Keratinocyte (primary cell): ENCODE results near the gene SEC24D. TPM values are rescaled to one million over a fixed set of nuclear protein-coding genes. Genes with fewer than 3 reads are reported as not detected.
"Not testable (repeated sequence)": the region's sequence is repeated elsewhere in the genome, so short reads cannot be mapped to it uniquely, and the experiment has no call there.

Source experiments
- DNase-seq: peaks from one replicate; pipeline ENCODE4 v3.0.0-alpha.2; 2011; ENCODE audit warnings: low read depth, missing footprints, low spot score
- FAIRE-seq: peaks from 2 replicates; lab custom pipeline; 2011; peaks lifted over from hg19 to GRCh38; lab: Jason Lieb, UNC
- H2AFZ ChIP-seq: 2 replicates; pipeline ENCODE4 v1.6.0; 2012; ENCODE audit warnings: low read length, control low read depth, inconsistent platforms; ENCODE audit not compliant: control insufficient read depth
- H3K27ac ChIP-seq: 2 replicates; pipeline ENCODE4 v1.5.1; 2011; ENCODE audit warnings: low read length; ENCODE audit not compliant: control insufficient read depth, insufficient read depth
- H3K27me3 ChIP-seq: 3 replicates; pipeline ENCODE4 v1.6.0; 2011; ENCODE audit warnings: low read length; ENCODE audit not compliant: control insufficient read depth, insufficient read depth; ENCODE audit errors: extremely low read depth
- H3K36me3 ChIP-seq, 2 experiments: 2 replicates in 1 of 2; 3 replicates in 1 of 2; pipeline ENCODE4 v1.5.1; 2011; ENCODE audit warnings: low read length in 2 of 2, mild to moderate bottlenecking in 1 of 2; ENCODE audit not compliant: control insufficient read depth in 2 of 2, insufficient read depth in 2 of 2; ENCODE audit errors: extremely low read depth in 1 of 2
- H3K4me1 ChIP-seq: 3 replicates; pipeline ENCODE4 v1.5.1; 2011; ENCODE audit warnings: low read length; ENCODE audit not compliant: control insufficient read depth, insufficient read depth; ENCODE audit errors: extremely low read depth
- H3K4me2 ChIP-seq: 3 replicates; pipeline ENCODE4 v1.6.0; 2011; ENCODE audit warnings: low read depth, low read length; ENCODE audit not compliant: control insufficient read depth, insufficient read depth; ENCODE audit errors: extremely low read depth
- H3K4me3 ChIP-seq, 3 experiments: fragments of 200-600 bp in 1 of 3; sonication (generic) in 1 of 3; 2 replicates in 2 of 3; 3 replicates in 1 of 3; pipeline ENCODE4 v1.5.1; 2011 to 2016; ENCODE audit warnings: low read length in 3 of 3, mild to moderate bottlenecking in 3 of 3, control low read depth in 2 of 3, inconsistent platforms in 1 of 3, low read depth in 1 of 3, mixed read lengths in 1 of 3, mixed run types in 1 of 3, moderate library complexity in 1 of 3; ENCODE audit not compliant: control insufficient read depth in 2 of 3, insufficient read depth in 2 of 3; ENCODE audit errors: extremely low read depth in 1 of 3
- H3K79me2 ChIP-seq: 2 replicates; pipeline ENCODE4 v1.6.0; 2012; ENCODE audit warnings: low read length; ENCODE audit not compliant: control insufficient read depth, insufficient read depth
- H3K9ac ChIP-seq: 3 replicates; pipeline ENCODE4 v1.6.0; 2011; ENCODE audit warnings: low read length; ENCODE audit not compliant: control insufficient read depth, insufficient read depth; ENCODE audit errors: extremely low read depth
- H3K9me1 ChIP-seq: 3 replicates; pipeline ENCODE4 v1.6.0; 2011; ENCODE audit warnings: low read length; ENCODE audit not compliant: control insufficient read depth, insufficient read depth; ENCODE audit errors: extremely low read depth
- H3K9me3 ChIP-seq: 2 replicates; pipeline ENCODE4 v1.5.1; 2012; ENCODE audit warnings: low read depth, low read length; ENCODE audit not compliant: control insufficient read depth
- H4K20me1 ChIP-seq: 3 replicates; pipeline ENCODE4 v1.6.0; 2011; ENCODE audit warnings: low read length; ENCODE audit not compliant: control insufficient read depth, insufficient read depth; ENCODE audit errors: extremely low read depth
- CTCF ChIP-seq, 3 experiments: IDR thresholded peaks in 1 of 3; conservative IDR thresholded peaks in 1 of 3; optimal IDR thresholded peaks in 1 of 3; 2 replicates in 2 of 3; 3 replicates in 1 of 3; pipeline versions ENCODE3 to v1.5.1; 2011; ENCODE audit warnings: low read length in 3 of 3, mild to moderate bottlenecking in 3 of 3, moderate library complexity in 2 of 3, control low read depth in 1 of 3, inconsistent platforms in 1 of 3; ENCODE audit not compliant: insufficient read depth in 2 of 3; ENCODE audit errors: extremely low read depth in 1 of 3
- EZH2 ChIP-seq: IDR thresholded peaks from one replicate; pipeline ENCODE4 v1.6.1; 2012; ENCODE audit warnings: inconsistent platforms, mild to moderate bottlenecking, low read length, moderate library complexity
- dilution Hi-C: fragments of 300-500 bp; cut with MboI; formaldehyde crosslinking; loops from one replicate; pipeline ENCODE4 v1.7.0; 2020; ENCODE audit warnings: low sequenced_read_pairs; ENCODE audit not compliant: extremely low pct_ligation_motif_present
- polyA plus RNA-seq, 5 experiments: library from polyadenylated mRNA; depleted of rRNA in 3 of 5; stranded (reverse) in 3 of 5; stranded (forward) in 1 of 5; unstranded in 1 of 5; fragments of >200 nt; gene quantifications; 1 replicate in 1 of 5; 2 replicates in 3 of 5; 3 replicates in 1 of 5; pipeline versions ENCODE4 v1.2.1 to v1.2.3, GENCODE V29; 2011 to 2012; ENCODE audit warnings: missing spikeins in 2 of 5, low read depth in 1 of 5, low replicate concordance in 1 of 5

The SEC24D gene
- polyA plus RNA-seq, 1 donor (not counting 4 experiments of a cell fraction or from before 2014, with no cell fraction given) = 24.9 TPM

DNA sequence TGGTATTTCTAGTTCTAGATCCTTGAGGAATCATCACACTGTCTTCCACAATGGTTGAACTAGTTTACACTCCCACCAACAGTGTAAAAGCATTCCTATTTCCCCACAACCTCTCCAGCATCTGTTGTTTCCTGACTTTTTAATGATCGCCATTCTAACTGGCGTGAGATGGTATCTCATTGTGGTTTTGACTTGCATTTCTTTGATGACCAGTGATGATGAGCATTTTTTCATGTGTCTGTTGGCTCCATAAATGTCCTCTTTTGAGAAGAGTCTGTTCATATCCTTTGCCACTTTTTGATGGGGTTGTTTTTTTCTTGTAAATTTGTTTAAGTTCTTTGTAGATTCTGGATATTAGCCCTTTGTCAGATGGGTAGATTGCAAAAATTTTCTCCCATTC lies 58.3 kb downstream of the SEC24D start:
- H3K4me2 ChIP-seq, H3K79me2 ChIP-seq, H3K9me1 ChIP-seq, H2AFZ ChIP-seq, H3K9ac ChIP-seq, DNase-seq, H3K36me3 ChIP-seq, H4K20me1 ChIP-seq, FAIRE-seq, H3K4me3 ChIP-seq, H3K27me3 ChIP-seq, H3K9me3 ChIP-seq, H3K27ac ChIP-seq, dilution Hi-C loops: not testable (repeated sequence)
- H3K4me1 ChIP-seq = peaks cover 22% of the 10 kb centered on the region

DNA sequence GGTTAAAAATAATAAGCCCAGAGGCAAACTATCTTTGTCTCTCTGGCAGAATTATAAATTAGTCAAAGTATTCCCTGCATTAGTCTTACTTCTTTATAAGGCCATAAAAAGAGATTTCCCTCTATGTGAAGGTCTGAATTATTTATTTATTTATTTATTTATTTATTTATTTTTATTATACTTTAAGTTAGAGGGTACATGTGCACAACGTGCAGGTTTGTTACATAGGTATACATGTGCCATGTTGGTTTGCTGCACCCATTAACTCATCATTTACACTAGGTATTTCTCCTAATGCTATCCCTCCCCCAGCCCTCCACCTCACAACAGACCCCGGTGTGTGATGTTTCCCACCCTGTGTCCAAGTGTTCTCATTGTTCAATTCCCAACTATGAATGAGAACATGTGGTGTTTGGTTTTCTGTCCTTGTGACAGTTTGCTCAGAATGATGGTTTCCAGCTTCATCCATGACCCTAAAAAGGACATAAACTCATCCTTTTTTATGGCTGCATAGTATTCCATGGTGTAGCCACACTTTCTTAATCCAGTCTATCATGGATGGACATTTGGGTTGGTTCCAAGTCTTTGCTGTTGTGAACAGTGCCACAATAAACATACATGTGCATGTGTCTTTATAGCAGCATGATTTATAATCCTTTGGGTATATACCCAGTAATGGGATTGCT lies 58.8 kb downstream of the SEC24D start:
- H3K9me1 ChIP-seq, H2AFZ ChIP-seq, DNase-seq, H3K9me3 ChIP-seq, H3K4me2 ChIP-seq, H3K4me3 ChIP-seq, dilution Hi-C loops, H4K20me1 ChIP-seq, H3K27me3 ChIP-seq, H3K27ac ChIP-seq, H3K9ac ChIP-seq, H3K79me2 ChIP-seq, FAIRE-seq, H3K36me3 ChIP-seq: not testable (repeated sequence)
- H3K4me1 ChIP-seq = peaks cover 27% of the 10 kb centered on the region

- FAIRE-seq = peak; percentile 32
- no peak overlapping the region for H3K4me3 ChIP-seq
- no peaks in the 10 kb centered on the region for H3K9me3 ChIP-seq
- H3K9me1 ChIP-seq = no peaks in the 10 kb centered on the region
- no peaks in the 10 kb centered on the region for H3K79me2 ChIP-seq
- peaks cover 30% of the 10 kb centered on the region for H3K4me1 ChIP-seq
- no peak overlapping the region for H3K27ac ChIP-seq
- no peak overlapping the region for H2AFZ ChIP-seq
- H3K27me3 ChIP-seq = no peaks in the 10 kb centered on the region
- dilution Hi-C loops = no loop called here
- DNase-seq = no peak
- no peaks in the 10 kb centered on the region for H4K20me1 ChIP-seq
- TF ChIP-seq EZH2 = no peak
- no peak for TF ChIP-seq CTCF (optimal IDR thresholded peaks at IDR 0.05 in 1 of 3, IDR thresholded peaks at IDR 0.05 in 1 of 3, conservative IDR thresholded peaks at IDR 0.05 in 1 of 3; ENCODE audit: extremely low read depth in 1 of 3, insufficient read depth in 2 of 3, low read length in 3 of 3)
- H3K9ac ChIP-seq = no peak overlapping the region
- no peaks in the 10 kb centered on the region for H3K36me3 ChIP-seq
- no peak overlapping the region for H3K4me2 ChIP-seq
Measured at GRCh38 chr4:118776157-118776954, 59.6 kb downstream of the SEC24D start.
